ENCODE measurements around the gene PGA4.

DNA sequence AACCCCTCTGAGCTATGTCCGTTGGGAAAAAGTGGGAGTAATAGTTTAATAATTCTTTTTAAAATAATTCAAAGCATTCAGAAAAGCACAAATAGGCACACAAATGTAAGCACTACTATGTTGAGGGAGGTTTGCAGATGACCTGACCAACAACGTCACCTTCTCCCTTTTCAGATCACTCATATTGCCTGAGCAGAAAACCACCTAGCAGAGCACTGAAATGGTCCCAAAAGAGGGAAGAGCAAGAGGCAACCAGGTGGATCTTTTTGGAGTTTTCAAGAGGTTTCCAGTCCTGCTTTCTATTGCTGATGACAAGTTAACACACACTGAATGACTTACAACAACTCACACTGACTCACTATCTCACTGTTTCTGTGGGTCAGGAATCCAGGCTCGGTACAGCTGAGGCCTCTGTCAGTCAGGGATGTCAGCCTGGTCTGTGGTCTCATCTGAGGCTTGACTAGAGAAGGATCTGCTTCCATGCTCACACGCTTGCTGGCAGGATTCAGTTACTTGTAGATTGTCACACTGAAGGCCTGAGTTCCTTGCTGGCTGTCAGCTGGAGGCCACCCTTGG lies 23.1 kb upstream of the PGA4 start:
- TF ChIP-seq, protein P1, sequence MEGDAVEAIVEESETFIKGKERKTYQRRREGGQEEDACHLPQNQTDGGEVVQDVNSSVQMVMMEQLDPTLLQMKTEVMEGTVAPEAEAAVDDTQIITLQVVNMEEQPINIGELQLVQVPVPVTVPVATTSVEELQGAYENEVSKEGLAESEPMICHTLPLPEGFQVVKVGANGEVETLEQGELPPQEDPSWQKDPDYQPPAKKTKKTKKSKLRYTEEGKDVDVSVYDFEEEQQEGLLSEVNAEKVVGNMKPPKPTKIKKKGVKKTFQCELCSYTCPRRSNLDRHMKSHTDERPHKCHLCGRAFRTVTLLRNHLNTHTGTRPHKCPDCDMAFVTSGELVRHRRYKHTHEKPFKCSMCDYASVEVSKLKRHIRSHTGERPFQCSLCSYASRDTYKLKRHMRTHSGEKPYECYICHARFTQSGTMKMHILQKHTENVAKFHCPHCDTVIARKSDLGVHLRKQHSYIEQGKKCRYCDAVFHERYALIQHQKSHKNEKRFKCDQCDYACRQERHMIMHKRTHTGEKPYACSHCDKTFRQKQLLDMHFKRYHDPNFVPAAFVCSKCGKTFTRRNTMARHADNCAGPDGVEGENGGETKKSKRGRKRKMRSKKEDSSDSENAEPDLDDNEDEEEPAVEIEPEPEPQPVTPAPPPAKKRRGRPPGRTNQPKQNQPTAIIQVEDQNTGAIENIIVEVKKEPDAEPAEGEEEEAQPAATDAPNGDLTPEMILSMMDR (IDR thresholded peaks at IDR 0.05), result no peak
- no peak for TF ChIP-seq POLR2A (IDR thresholded peaks at IDR 0.05)
- no peak for TF ChIP-seq POLR2AphosphoS5 (IDR thresholded peaks at IDR 0.05)
